Neuronal stem cell (in vitro differentiated cells): ENCODE results near the gene TTC28.
"Not testable (repeated sequence)": the region's sequence is repeated elsewhere in the genome, so short reads cannot be mapped to it uniquely, and the experiment has no call there.

Experiments used
- DNase-seq: peaks from one replicate; pipeline ENCODE4 v3.0.0-alpha.2; 2013; ENCODE audit warnings: low spot score
- H2AFZ ChIP-seq: one replicate; pipeline ENCODE4 v1.6.1; 2013; ENCODE audit warnings: mild to moderate bottlenecking, low read length, inconsistent platforms
- H2AK5ac ChIP-seq: 2 replicates; pipeline ENCODE4 v1.6.1; 2013; ENCODE audit warnings: low read depth, mild to moderate bottlenecking, inconsistent platforms, low read length, moderate library complexity, mixed read lengths
- H2BK120ac ChIP-seq: 2 replicates; pipeline ENCODE4 v1.6.1; 2013; ENCODE audit warnings: low read depth, mild to moderate bottlenecking, inconsistent platforms, low read length, moderate library complexity, mixed read lengths
- H2BK12ac ChIP-seq: one replicate; pipeline ENCODE4 v1.6.1; 2013; ENCODE audit warnings: low read length, inconsistent platforms
- H2BK15ac ChIP-seq: 2 replicates; pipeline ENCODE4 v1.6.1; 2013; ENCODE audit warnings: mild to moderate bottlenecking, low read length, inconsistent platforms, mixed read lengths
- H2BK5ac ChIP-seq: one replicate; pipeline ENCODE4 v1.6.1; 2013; ENCODE audit warnings: inconsistent platforms, mild to moderate bottlenecking, low read length, moderate library complexity
- H3K14ac ChIP-seq: one replicate; pipeline ENCODE4 v1.6.1; 2013; ENCODE audit warnings: low read length, inconsistent platforms
- H3K18ac ChIP-seq: 2 replicates; pipeline ENCODE4 v1.6.1; 2013; ENCODE audit warnings: low read length, inconsistent platforms
- H3K23ac ChIP-seq: 2 replicates; pipeline ENCODE4 v1.6.1; 2013; ENCODE audit warnings: low read depth, mild to moderate bottlenecking, mixed read lengths, low read length, inconsistent platforms; ENCODE audit not compliant: poor library complexity
- H3K27ac ChIP-seq: replicated peaks from 3 replicates; pipeline ENCODE4 v1.5.1; 2013; ENCODE audit warnings: low read length, inconsistent platforms
- H3K27me3 ChIP-seq, 3 experiments: 2 replicates each; pipeline ENCODE4 v1.6.1; 2013; ENCODE audit warnings: low read length in 3 of 3, mild to moderate bottlenecking in 2 of 3, inconsistent platforms in 1 of 3, low read depth in 1 of 3, mixed read lengths in 1 of 3, moderate library complexity in 1 of 3; ENCODE audit not compliant: control insufficient read depth in 3 of 3, insufficient read depth in 3 of 3
- H3K36me3 ChIP-seq, 2 donors: replicated peaks in 1 of 2; 2 replicates each; pipeline ENCODE4 v1.6.1; 2013; ENCODE audit warnings: low read length in 2 of 2; ENCODE audit not compliant: control insufficient read depth in 2 of 2, insufficient read depth in 2 of 2
- H3K4ac ChIP-seq: 2 replicates; pipeline ENCODE4 v1.6.1; 2013; ENCODE audit warnings: inconsistent platforms, mild to moderate bottlenecking, low read length, moderate library complexity
- H3K4me1 ChIP-seq, 2 donors: 1 replicate in 1 of 2; 2 replicates in 1 of 2; pipeline ENCODE4 v1.6.1; 2013; ENCODE audit warnings: low read length in 2 of 2, low read depth in 1 of 2; ENCODE audit not compliant: control insufficient read depth in 2 of 2, insufficient read depth in 1 of 2
- H3K4me2 ChIP-seq: one replicate; pipeline ENCODE4 v1.6.1; 2013; ENCODE audit warnings: mild to moderate bottlenecking, low read length, inconsistent platforms; ENCODE audit not compliant: insufficient read depth, poor library complexity, severe bottlenecking
- H3K4me3 ChIP-seq, 2 donors: 2 replicates each; pipeline ENCODE4 v1.5.1; 2013; ENCODE audit warnings: low read length in 2 of 2, mild to moderate bottlenecking in 2 of 2, inconsistent platforms in 1 of 2, moderate library complexity in 1 of 2
- H3K79me1 ChIP-seq: one replicate; pipeline ENCODE4 v1.6.1; 2013; ENCODE audit warnings: low read depth, mild to moderate bottlenecking, inconsistent platforms, low read length, moderate library complexity
- H3K9ac ChIP-seq: one replicate; pipeline ENCODE4 v1.6.1; 2013; ENCODE audit warnings: mild to moderate bottlenecking, low read depth, low read length, inconsistent platforms; ENCODE audit not compliant: poor library complexity
- H3K9me3 ChIP-seq, 2 donors: replicated peaks in 1 of 2; 2 replicates each; pipeline versions ENCODE3 to v1.6.1; 2013; ENCODE audit warnings: low read length in 2 of 2, mild to moderate bottlenecking in 2 of 2, inconsistent platforms in 1 of 2, low read depth in 1 of 2, mixed read lengths in 1 of 2, moderate library complexity in 1 of 2; ENCODE audit not compliant: control insufficient read depth in 2 of 2, insufficient read depth in 1 of 2
- H4K8ac ChIP-seq: one replicate; pipeline ENCODE4 v1.6.1; 2013; ENCODE audit warnings: low read depth, mild to moderate bottlenecking, inconsistent platforms, low read length, moderate library complexity
- H4K91ac ChIP-seq: one replicate; pipeline ENCODE4 v1.6.1; 2013; ENCODE audit warnings: low read length, low read depth, mild to moderate bottlenecking, inconsistent platforms; ENCODE audit not compliant: poor library complexity
- WGBS, 2 donors: extraction: QIAGEN DNeasy Blood & Tissue Kit; methylation state at CpG; one replicate each; pipeline ENCODE4 v1.1.7; 2013; ENCODE audit warnings: missing lambda C conversion rate in 2 of 2, mixed read lengths in 1 of 2; ENCODE audit not compliant: insufficient read length in 2 of 2, insufficient replicate concordance in 1 of 2; ENCODE audit errors: extremely low coverage in 2 of 2; 5-methylcytosine and 5-hydroxymethylcytosine counted together

TTC28 gene

GRCh38 chr22:28570696-28571373 is 108.8 kb downstream of the TTC28 start:
- H2BK5ac ChIP-seq, result no peak overlapping the region
- peaks cover 0 to 2% of the 10 kb centered on the region in 2 donors for H3K4me1 ChIP-seq
- H3K9me3 ChIP-seq, result peaks cover 0 to 1% of the 10 kb centered on the region in 2 donors
- H2BK15ac ChIP-seq, result no peak overlapping the region
- no CpG with 5 or more reads among the region's 3 CpGs for WGBS, 2 donors
- H4K91ac ChIP-seq, result no peak overlapping the region
- H2AFZ ChIP-seq, result no peak overlapping the region
- no peaks in the 10 kb centered on the region for H3K36me3 ChIP-seq
- H3K79me1 ChIP-seq, result no peaks in the 10 kb centered on the region
- no peak overlapping the region for H2BK120ac ChIP-seq
- no peak overlapping the region for H3K23ac ChIP-seq
- DNase-seq, result no peak
- H3K18ac ChIP-seq, result no peak overlapping the region
- H4K8ac ChIP-seq, result no peak overlapping the region
- no peak overlapping the region for H2AK5ac ChIP-seq
- H3K27ac ChIP-seq, result no peak overlapping the region
- H3K9ac ChIP-seq, result no peak overlapping the region
- H3K4me2 ChIP-seq, result no peak overlapping the region
- no peaks in the 10 kb centered on the region for H3K27me3 ChIP-seq
- no peak overlapping the region for H3K4ac ChIP-seq
- H2BK12ac ChIP-seq, result no peak overlapping the region
- no peak overlapping the region for H3K4me3 ChIP-seq
- H3K14ac ChIP-seq, result no peak overlapping the region

DNA sequence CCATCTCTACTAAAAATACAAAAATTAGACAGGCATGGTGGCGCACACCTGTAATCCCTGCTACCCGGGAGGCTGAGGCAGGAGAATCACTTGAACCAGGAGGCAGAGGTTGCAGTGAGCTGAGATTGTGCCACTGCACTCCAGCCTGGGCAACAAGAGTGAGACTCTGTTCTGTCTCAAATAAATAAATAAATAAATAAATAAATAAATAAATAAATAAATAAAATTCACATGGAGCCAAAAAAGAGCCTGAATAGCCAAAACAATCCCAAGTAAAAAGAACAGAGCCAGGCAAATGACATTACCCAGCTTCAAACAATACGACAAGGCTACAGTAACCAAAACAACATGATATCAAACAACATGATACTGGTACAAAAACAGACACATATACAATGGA is 110.7 kb downstream of the TTC28 start:
- not testable (repeated sequence) for H3K4ac ChIP-seq, H3K36me3 ChIP-seq, H2BK120ac ChIP-seq, H2AFZ ChIP-seq, H3K9me3 ChIP-seq, H4K8ac ChIP-seq, H2BK15ac ChIP-seq, H3K4me3 ChIP-seq, H2BK5ac ChIP-seq, H3K14ac ChIP-seq, H3K79me1 ChIP-seq, H3K27ac ChIP-seq, H3K4me2 ChIP-seq, H3K4me1 ChIP-seq, H3K23ac ChIP-seq, H4K91ac ChIP-seq, H3K18ac ChIP-seq, H2AK5ac ChIP-seq, H3K9ac ChIP-seq, H3K27me3 ChIP-seq, DNase-seq, H2BK12ac ChIP-seq
- no CpG with 5 or more reads among the region's 3 CpGs for WGBS, 2 donors

GRCh38 chr22:28568099-28568498 is 111.5 kb downstream of the TTC28 start:
- Histone ChIP-seq H2BK5ac (no peak overlapping the region), H3K27me3 (no peaks in the 10 kb centered on the region), H4K91ac (no peak overlapping the region), H3K23ac (no peak overlapping the region), H3K79me1 (no peaks in the 10 kb centered on the region), H3K9ac (no peak overlapping the region), H3K4me1 (peaks cover 0 to 2% of the 10 kb centered on the region in 2 donors), H3K4me3 (no peak overlapping the region), H3K18ac (no peak overlapping the region), H2BK15ac (no peak overlapping the region), H3K9me3 (no peaks in the 10 kb centered on the region), H2BK120ac (no peak overlapping the region), H3K27ac (no peak overlapping the region), H3K4ac (no peak overlapping the region), H2AK5ac (no peak overlapping the region), H3K4me2 (no peak overlapping the region), H3K14ac (no peak overlapping the region), H2AFZ (no peak overlapping the region), H4K8ac (no peak overlapping the region), H2BK12ac (no peak overlapping the region), H3K36me3 (peaks cover 0 to 3% of the 10 kb centered on the region in 2 donors)
- DNase-seq, result no peak

GRCh38 chr22:28566920-28567499 is 112.6 kb downstream of the TTC28 start:
- not testable (repeated sequence) for H3K23ac ChIP-seq, H3K14ac ChIP-seq, H3K27me3 ChIP-seq, H3K4me3 ChIP-seq, H3K4me2 ChIP-seq, H2BK5ac ChIP-seq, H3K79me1 ChIP-seq, H4K8ac ChIP-seq, H3K9ac ChIP-seq, H3K4ac ChIP-seq, H3K18ac ChIP-seq, H2BK15ac ChIP-seq, H2AFZ ChIP-seq, H2AK5ac ChIP-seq, H3K9me3 ChIP-seq, H3K4me1 ChIP-seq, H2BK12ac ChIP-seq, H2BK120ac ChIP-seq, H4K91ac ChIP-seq, DNase-seq, H3K27ac ChIP-seq
- WGBS, 2 donors, result no CpG with 5 or more reads among the region's 12 CpGs
- H3K36me3 ChIP-seq, result peaks cover 0 to 11% of the 10 kb centered on the region in 2 donors
